ENCODE data around the gene CEACAM19. TPM values are rescaled to one million over a fixed set of nuclear protein-coding genes. Genes with fewer than 3 reads are reported as not detected.

Gene CEACAM19
- total and polyA plus RNA-seq, 10 of the 15 experiments (the other 5 are each of a cell fraction or from before 2014, with no cell fraction given) = 0.13 to 0.31 (median 0.17) TPM; not detected in 4

DNA sequence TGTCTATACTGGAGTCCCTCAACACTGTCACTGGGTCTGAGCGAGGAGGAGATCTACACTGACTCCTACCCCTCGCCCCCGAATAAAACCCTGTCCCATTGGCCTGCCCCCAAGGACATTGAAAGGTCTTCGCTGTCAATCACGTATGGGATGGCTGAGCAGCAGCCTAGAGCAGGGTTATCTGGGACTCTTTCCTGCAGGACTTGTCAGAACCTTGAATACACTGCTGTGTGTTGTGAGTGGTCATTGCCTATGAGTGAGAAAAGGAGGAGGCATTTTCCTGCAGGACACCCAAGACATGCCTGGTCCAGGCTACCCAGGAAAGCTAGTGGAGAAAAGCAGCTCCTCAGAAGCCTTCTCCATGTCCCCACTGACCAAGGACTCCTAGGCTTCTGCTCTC, 17.9 kb upstream of the CEACAM19 start (continued):
- TF ChIP-seq, protein P1, sequence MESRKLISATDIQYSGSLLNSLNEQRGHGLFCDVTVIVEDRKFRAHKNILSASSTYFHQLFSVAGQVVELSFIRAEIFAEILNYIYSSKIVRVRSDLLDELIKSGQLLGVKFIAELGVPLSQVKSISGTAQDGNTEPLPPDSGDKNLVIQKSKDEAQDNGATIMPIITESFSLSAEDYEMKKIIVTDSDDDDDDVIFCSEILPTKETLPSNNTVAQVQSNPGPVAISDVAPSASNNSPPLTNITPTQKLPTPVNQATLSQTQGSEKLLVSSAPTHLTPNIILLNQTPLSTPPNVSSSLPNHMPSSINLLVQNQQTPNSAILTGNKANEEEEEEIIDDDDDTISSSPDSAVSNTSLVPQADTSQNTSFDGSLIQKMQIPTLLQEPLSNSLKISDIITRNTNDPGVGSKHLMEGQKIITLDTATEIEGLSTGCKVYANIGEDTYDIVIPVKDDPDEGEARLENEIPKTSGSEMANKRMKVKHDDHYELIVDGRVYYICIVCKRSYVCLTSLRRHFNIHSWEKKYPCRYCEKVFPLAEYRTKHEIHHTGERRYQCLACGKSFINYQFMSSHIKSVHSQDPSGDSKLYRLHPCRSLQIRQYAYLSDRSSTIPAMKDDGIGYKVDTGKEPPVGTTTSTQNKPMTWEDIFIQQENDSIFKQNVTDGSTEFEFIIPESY (IDR thresholded peaks at IDR 0.05) = no peak
- TF ChIP-seq ZNF384 (IDR thresholded peaks at IDR 0.05; ENCODE audit: borderline replicate concordance, low read depth, low read length) (no peak), SMC3 (IDR thresholded peaks at IDR 0.05; ENCODE audit: borderline replicate concordance, low read length) (no peak), TBL1XR1 (IDR thresholded peaks at IDR 0.05; ENCODE audit: low read depth, low read length) (no peak), RAD21 (IDR thresholded peaks at IDR 0.05; ENCODE audit: insufficient read depth, low read depth, low read length) (no peak)

DNA sequence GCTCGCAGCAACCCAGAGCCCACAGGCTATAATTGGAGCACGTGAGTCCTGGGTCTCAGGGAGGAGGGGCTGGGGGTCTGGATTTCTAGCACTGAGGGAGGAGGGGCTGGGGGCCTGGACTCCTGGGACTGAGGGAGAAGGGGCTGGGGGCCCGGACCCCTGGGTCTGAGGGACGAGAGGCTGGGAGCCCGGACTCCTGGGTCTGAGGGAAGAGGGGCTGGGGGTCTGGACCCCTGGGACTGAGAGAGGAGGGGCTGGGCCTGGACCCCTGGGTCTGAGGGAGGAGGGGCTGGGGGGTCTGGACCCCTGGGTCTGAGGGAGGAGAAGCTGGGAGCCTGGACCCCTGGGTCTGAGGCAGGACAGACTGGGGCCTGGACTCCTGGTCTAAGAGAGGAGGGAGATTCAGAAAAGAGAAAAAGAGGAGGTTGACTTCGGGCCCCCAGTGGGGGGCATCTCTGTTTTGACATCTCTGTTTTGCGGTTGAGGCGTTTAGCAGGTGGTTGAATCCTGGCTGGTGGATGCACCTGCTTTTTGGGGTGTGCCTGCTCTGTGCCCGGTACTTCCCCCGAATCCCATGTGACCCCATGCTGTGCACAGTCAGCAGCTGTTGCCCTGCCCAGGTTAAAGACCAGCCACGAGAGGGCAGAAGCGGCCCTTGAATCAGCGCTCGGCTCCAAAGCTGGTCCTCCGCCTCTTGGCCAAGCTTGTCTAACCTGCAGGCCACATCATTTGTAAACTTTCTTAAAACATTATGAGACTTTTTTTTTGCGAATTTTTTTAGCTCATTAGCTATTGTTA, 17.1 kb upstream of the CEACAM19 start:
- Histone ChIP-seq H3K4me1 (ENCODE audit: control insufficient read depth, insufficient read depth, low read length) (no peaks in the 10 kb centered on the region; the same call in 1 of the 2 replicates), H3K9me3 (replicated peaks; ENCODE audit: control insufficient read depth, insufficient read depth, low read length) (no peaks in the 10 kb centered on the region), H3K4me2 (ENCODE audit: control insufficient read depth, insufficient read depth) (no peak overlapping the region), H3K4me3 (no peak overlapping the region), H3K79me2 (ENCODE audit: control insufficient read depth, insufficient read depth, low read length) (no peaks in the 10 kb centered on the region), H3K36me3 (ENCODE audit: control insufficient read depth in 2 of 2, insufficient read depth in 2 of 2, low read length in 1 of 2) (no peaks in the 10 kb centered on the region), H2AFZ (ENCODE audit: control insufficient read depth, low read depth, low read length) (no peak overlapping the region), H4K20me1 (ENCODE audit: control insufficient read depth, insufficient read depth) (no peaks in the 10 kb centered on the region), H3K9ac (ENCODE audit: control insufficient read depth, insufficient read depth, low read length) (no peak overlapping the region), H3K27ac (ENCODE audit: control insufficient read depth, insufficient read depth) (no peak overlapping the region), H3K27me3 (replicated peaks in 1 of 2; ENCODE audit: control insufficient read depth in 2 of 2, insufficient read depth in 2 of 2, low read length in 1 of 2) (no peaks in the 10 kb centered on the region)
- 15% methylated on average over 13 of the region's 16 CpGs for WGBS (ENCODE audit: insufficient coverage, insufficient replicate concordance, low lambda C conversion rate, missing lambda C conversion rate)
- RAD21 ChIA-PET (ENCODE audit: unreplicated experiment) = interaction anchor here (0.7 to 4.0 kb wide), 18 partner anchors 9 to 405 kb away, joined by 3 to 33 read pairs (median 4); partner anchors contain the start of gene NECTIN2
- intact Hi-C loops (cut with micrococcal nuclease; ENCODE audit: unreplicated experiment) = loop anchor here (2.0 to 10.0 kb wide), 4 partner anchors 31 to 191 kb away; partner anchors contain the start of genes CBLC and NECTIN2
- CTCF ChIA-PET = interaction anchor here (0.6 to 4.9 kb wide), 32 partner anchors 9 to 1952 kb away, joined by 3 to 59 read pairs (median 4); partner anchors contain the start of genes NECTIN2 and TOMM40
- peak; percentile 99 for ATAC-seq
- FAIRE-seq = peak; percentile 97
- POLR2A ChIA-PET = no interaction called here
- no TSS peak for BruUV-seq (replicated peaks)
- DNase-seq (ENCODE audit: low read depth, low spot score) = peak; percentile 38
- in situ Hi-C loops (cut with MboI) = no loop called here
- SMC1A ChIA-PET (ENCODE audit: uncharacterized antibody, unreplicated experiment) = interaction anchor here (0.8 to 3.8 kb wide), 13 partner anchors 18 to 189 kb away, joined by 3 to 37 read pairs (median 3); no protein-coding TSS in a partner anchor
- TF ChIP-seq, protein P2, sequence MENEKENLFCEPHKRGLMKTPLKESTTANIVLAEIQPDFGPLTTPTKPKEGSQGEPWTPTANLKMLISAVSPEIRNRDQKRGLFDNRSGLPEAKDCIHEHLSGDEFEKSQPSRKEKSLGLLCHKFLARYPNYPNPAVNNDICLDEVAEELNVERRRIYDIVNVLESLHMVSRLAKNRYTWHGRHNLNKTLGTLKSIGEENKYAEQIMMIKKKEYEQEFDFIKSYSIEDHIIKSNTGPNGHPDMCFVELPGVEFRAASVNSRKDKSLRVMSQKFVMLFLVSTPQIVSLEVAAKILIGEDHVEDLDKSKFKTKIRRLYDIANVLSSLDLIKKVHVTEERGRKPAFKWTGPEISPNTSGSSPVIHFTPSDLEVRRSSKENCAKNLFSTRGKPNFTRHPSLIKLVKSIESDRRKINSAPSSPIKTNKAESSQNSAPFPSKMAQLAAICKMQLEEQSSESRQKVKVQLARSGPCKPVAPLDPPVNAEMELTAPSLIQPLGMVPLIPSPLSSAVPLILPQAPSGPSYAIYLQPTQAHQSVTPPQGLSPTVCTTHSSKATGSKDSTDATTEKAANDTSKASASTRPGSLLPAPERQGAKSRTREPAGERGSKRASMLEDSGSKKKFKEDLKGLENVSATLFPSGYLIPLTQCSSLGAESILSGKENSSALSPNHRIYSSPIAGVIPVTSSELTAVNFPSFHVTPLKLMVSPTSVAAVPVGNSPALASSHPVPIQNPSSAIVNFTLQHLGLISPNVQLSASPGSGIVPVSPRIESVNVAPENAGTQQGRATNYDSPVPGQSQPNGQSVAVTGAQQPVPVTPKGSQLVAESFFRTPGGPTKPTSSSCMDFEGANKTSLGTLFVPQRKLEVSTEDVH (IDR thresholded peaks at IDR 0.05; ENCODE audit: low read depth, partially characterized antibody) = no peak
- TF ChIP-seq SMAD5 (IDR thresholded peaks at IDR 0.05; ENCODE audit: low read depth) (no peak), ZNF622 (IDR thresholded peaks at IDR 0.05) (no peak), BMI1 (IDR thresholded peaks at IDR 0.05; ENCODE audit: borderline replicate concordance) (no peak), RUNX3 (IDR thresholded peaks at IDR 0.05; ENCODE audit: low read length) (peak; percentile 28; the same call in 1 of the 2 replicates), STAT3 (IDR thresholded peaks at IDR 0.05; ENCODE audit: low read depth, low read length) (no peak)
- TF ChIP-seq, protein P3, sequence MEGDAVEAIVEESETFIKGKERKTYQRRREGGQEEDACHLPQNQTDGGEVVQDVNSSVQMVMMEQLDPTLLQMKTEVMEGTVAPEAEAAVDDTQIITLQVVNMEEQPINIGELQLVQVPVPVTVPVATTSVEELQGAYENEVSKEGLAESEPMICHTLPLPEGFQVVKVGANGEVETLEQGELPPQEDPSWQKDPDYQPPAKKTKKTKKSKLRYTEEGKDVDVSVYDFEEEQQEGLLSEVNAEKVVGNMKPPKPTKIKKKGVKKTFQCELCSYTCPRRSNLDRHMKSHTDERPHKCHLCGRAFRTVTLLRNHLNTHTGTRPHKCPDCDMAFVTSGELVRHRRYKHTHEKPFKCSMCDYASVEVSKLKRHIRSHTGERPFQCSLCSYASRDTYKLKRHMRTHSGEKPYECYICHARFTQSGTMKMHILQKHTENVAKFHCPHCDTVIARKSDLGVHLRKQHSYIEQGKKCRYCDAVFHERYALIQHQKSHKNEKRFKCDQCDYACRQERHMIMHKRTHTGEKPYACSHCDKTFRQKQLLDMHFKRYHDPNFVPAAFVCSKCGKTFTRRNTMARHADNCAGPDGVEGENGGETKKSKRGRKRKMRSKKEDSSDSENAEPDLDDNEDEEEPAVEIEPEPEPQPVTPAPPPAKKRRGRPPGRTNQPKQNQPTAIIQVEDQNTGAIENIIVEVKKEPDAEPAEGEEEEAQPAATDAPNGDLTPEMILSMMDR (IDR thresholded peaks at IDR 0.05 in 2 of 3, conservative IDR thresholded peaks at IDR 0.05 in 1 of 3; ENCODE audit: control insufficient read depth in 2 of 3, extremely low read depth in 1 of 3, insufficient read depth in 1 of 3, low read depth in 3 of 3, low read length in 3 of 3) = peak; percentile 81 to 94 (median 87); a peak in 5 of 6 replicates
- TF ChIP-seq, protein P4, sequence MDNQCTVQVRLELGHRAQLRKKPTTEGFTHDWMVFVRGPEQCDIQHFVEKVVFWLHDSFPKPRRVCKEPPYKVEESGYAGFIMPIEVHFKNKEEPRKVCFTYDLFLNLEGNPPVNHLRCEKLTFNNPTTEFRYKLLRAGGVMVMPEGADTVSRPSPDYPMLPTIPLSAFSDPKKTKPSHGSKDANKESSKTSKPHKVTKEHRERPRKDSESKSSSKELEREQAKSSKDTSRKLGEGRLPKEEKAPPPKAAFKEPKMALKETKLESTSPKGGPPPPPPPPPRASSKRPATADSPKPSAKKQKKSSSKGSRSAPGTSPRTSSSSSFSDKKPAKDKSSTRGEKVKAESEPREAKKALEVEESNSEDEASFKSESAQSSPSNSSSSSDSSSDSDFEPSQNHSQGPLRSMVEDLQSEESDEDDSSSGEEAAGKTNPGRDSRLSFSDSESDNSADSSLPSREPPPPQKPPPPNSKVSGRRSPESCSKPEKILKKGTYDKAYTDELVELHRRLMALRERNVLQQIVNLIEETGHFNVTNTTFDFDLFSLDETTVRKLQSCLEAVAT (IDR thresholded peaks at IDR 0.05) = no peak
